Measurements from ENCODE around the gene HBB.

Gene HBB

DNA sequence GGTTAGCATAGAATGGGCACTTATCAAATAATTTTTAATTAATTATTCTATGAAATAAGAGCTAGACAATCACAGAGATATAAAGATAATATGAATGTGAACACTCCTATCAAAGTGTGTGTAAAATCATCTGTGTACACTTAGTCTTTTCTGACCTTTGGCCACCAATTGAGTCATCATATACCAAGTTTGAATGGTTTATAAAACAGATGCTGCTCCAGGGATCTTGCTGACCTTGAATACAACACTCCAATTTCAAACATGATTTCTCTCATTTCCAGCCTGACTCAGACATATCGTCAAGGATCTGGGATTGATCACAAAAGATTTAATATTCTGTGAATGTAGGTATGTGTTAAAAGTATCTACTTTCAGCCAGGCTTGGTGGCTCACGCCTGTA is 23.5 kb downstream of the HBB start:
- TF ChIP-seq CTCF (IDR thresholded peaks at IDR 0.05; ENCODE audit: low read length, missing control alignments): no peak
- no peak for DNase-seq (ENCODE audit: low read depth)
- H3K4me3 ChIP-seq (replicated peaks; ENCODE audit: low read depth, low read length): no peak overlapping the region

- no peak within 1 kb of the TSS for H3K4me3 ChIP-seq (replicated peaks; ENCODE audit: low read depth, low read length)
- no peak for TF ChIP-seq CTCF (IDR thresholded peaks at IDR 0.05; ENCODE audit: low read length, missing control alignments)
- DNase-seq (ENCODE audit: low read depth): no peak
These were observed 26.3 kb downstream of the HBB start, which contains the start of gene OR51V1 for GRCh38 chr11:5200582-5200981. TSS of gene OR51V1 (minus strand) at chr11:5200682. CDS start at chr11:5200682, 0 bp downstream.

- no peak overlapping the region for H3K4me3 ChIP-seq (replicated peaks; ENCODE audit: low read depth, low read length)
- no peak for TF ChIP-seq CTCF (IDR thresholded peaks at IDR 0.05; ENCODE audit: low read length, missing control alignments)
- DNase-seq (ENCODE audit: low read depth): no peak
These were observed 28.6 kb downstream of the HBB start for GRCh38 chr11:5198285-5198684.

DNA sequence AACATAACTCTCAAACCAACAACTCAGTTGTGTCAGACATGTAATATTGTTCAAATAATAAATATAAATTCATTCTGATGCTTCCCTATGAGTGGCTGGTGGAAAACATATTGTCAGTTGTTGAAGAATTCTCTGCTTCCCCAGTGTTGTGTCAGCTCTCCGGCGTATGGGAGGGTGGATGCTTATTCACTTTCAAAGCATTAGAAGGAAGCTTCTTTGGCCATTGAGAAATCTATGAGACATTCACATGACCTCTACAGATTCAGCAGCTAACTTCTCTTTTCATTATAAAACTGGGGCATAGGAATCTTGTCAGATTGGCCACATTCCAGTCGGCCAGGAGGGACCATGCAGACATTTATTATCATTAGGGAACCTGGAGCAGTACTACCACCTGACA is 29.3 kb downstream of the HBB start:
- peak; percentile 3 for DNase-seq (ENCODE audit: low read depth)
- H3K4me3 ChIP-seq (replicated peaks; ENCODE audit: low read depth, low read length): no peak overlapping the region
- TF ChIP-seq CTCF (IDR thresholded peaks at IDR 0.05; ENCODE audit: low read length, missing control alignments): no peak

DNA sequence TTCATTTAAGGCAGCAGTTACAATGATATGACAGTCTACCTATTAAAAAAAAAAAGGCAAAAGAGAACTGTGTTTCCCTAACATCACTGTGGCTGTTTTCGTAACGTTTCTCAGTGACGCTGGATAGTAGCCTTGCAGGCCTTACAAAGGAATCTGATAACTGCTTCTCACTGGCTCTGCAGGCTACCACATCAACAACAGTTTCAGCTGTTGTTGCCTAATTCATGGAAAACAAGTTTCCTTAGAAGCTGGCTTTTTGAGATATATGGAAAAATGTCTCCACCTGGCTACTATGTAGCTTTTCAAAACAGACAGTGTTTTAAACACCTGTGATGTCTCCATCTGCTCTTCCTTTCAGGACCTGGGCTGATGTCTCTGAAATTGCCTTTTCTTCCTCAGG is 30.1 kb downstream of the HBB start:
- TF ChIP-seq CTCF (IDR thresholded peaks at IDR 0.05; ENCODE audit: low read length, missing control alignments): no peak
- no peak for DNase-seq (ENCODE audit: low read depth)

GRCh38 chr11:5196067-5196466 is 30.8 kb downstream of the HBB start:
- no peak for TF ChIP-seq CTCF (IDR thresholded peaks at IDR 0.05; ENCODE audit: low read length, missing control alignments)
- H3K4me3 ChIP-seq (replicated peaks; ENCODE audit: low read depth, low read length): no peak overlapping the region
- no peak for DNase-seq (ENCODE audit: low read depth)

More for the DNA sequence above, 30.1 kb downstream of the HBB start:
- no peak overlapping the region for H3K4me3 ChIP-seq (replicated peaks; ENCODE audit: low read depth, low read length)

DNA sequence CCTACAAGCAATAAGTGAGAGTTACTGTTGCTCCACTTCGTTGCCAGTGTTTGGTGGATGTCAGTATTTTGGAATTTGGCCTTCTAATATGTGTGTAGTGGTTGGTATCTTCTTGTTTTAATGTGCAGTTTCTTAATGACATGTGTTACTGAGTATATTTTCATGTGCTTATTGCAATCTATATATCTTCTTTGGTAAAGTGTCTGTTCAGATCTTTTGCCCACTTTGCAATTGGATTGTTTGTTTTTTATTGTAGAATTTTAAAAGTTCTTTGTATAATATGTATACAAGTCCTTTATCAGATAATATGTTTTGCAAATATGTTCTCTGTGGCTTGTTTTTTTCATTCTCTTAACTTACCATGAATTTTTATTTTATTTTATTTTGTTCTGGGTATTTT is 34.1 kb downstream of the HBB start:
- no peak for DNase-seq (ENCODE audit: low read depth)
- TF ChIP-seq CTCF (IDR thresholded peaks at IDR 0.05; ENCODE audit: low read length, missing control alignments): no peak
- no peak overlapping the region for H3K4me3 ChIP-seq (replicated peaks; ENCODE audit: low read depth, low read length)

Data from fibroblast of pulmonary artery (primary cell).